Activated CD4-positive, alpha-beta T cell treated with anti-CD3 and anti-CD28 coated beads for 36 hours (primary cell): ENCODE data around the gene ADAMTS10. TPM values are rescaled to one million over a fixed set of nuclear protein-coding genes. Genes with fewer than 3 reads are reported as not detected.
"Not testable (repeated sequence)": the region's sequence is repeated elsewhere in the genome, so short reads cannot be mapped to it uniquely, and the experiment has no call there.

Experiments used
- ATAC-seq: fragments of 200-7000 bp; cut with Tn5 transposase; one replicate; pipeline ENCODE4 v1.10.0; 2021; ENCODE audit warnings: mild to moderate bottlenecking, moderate library complexity
- CTCF ChIA-PET: fragments of 350-600 bp; sonication (Branson Sonifier 250); formaldehyde crosslinking; loops from one replicate; lab custom pipeline; 2021; ENCODE audit warnings: antibody characterized with exemption; lab: Charles Lee
- POLR2A ChIA-PET: fragments of 350-600 bp; sonication (Branson Sonifier 250); formaldehyde crosslinking; loops from one replicate; lab custom pipeline; 2021; ENCODE audit warnings: antibody characterized with exemption, inconsistent platforms; lab: Charles Lee
- DNase-seq: peaks from one replicate; pipeline ENCODE4 v3.0.0-alpha.2; 2020
- H3K27ac Mint-ChIP-seq: one replicate; pipeline ENCODE4 v1.8.0; 2021; ENCODE audit warnings: mixed read lengths
- H3K27me3 Mint-ChIP-seq: one replicate; pipeline ENCODE4 v1.8.0; 2021; ENCODE audit warnings: mixed read lengths
- H3K36me3 Mint-ChIP-seq: one replicate; pipeline ENCODE4 v1.8.0; 2021; ENCODE audit warnings: low read depth, mixed read lengths
- H3K4me1 Mint-ChIP-seq: one replicate; pipeline ENCODE4 v1.8.0; 2021; ENCODE audit warnings: mixed read lengths
- H3K4me3 Mint-ChIP-seq: one replicate; pipeline ENCODE4 v1.8.0; 2021; ENCODE audit warnings: mild to moderate bottlenecking, moderate library complexity, mixed read lengths
- H3K9me3 Mint-ChIP-seq: one replicate; pipeline ENCODE4 v1.8.0; 2021; ENCODE audit warnings: low read depth, mixed read lengths
- intact Hi-C, 2 experiments: fragments of 100-400 bp; cut with DNase I in 1 of 2; cut with micrococcal nuclease in 1 of 2; formaldehyde crosslinking; loops; one replicate each; pipeline versions ENCODE4 v1.14.2 to v1.15.1; 2022 to 2024; cut with DNase I, micrococcal nuclease
- total RNA-seq, 2 experiments: library from RNA; stranded (reverse); gene quantifications; one replicate each; pipeline ENCODE4 v1.2.3, GENCODE V29; 2021

The ADAMTS10 gene
- total RNA-seq, 2 experiments from 2014 or later, result 4.5 to 5.0 TPM

GRCh38 chr19:8558325-8558724 is 52.2 kb downstream of the ADAMTS10 start:
- CTCF ChIA-PET, result interaction anchor here (1.0 to 2.9 kb wide), 4 partner anchors 20 to 53 kb away, joined by 4 to 21 read pairs (median 4); partner anchors contain the start of gene MYO1F

GRCh38 chr19:8557642-8558238 is 52.8 kb downstream of the ADAMTS10 start:
- H3K36me3 Mint-ChIP-seq, result peaks cover 2% of the 10 kb centered on the region
- ChIA-PET CTCF (interaction anchor here (0.7 to 2.9 kb wide), 5 partner anchors 21 to 52 kb away, joined by 3 to 21 read pairs (median 4); partner anchors contain the start of gene MYO1F), POLR2A (no interaction called here)
- DNase-seq, result no peak
- H3K9me3 Mint-ChIP-seq, result no peaks in the 10 kb centered on the region
- no peak overlapping the region for H3K4me3 Mint-ChIP-seq
- peak overlapping the region; percentile 60 for H3K27ac Mint-ChIP-seq
- H3K27me3 Mint-ChIP-seq, result no peaks in the 10 kb centered on the region
- H3K4me1 Mint-ChIP-seq, result peaks cover 17% of the 10 kb centered on the region
- intact Hi-C loops, result no loop called here
- peak; percentile 36 for ATAC-seq

More at GRCh38 chr19:8558325-8558724, 52.2 kb downstream of the ADAMTS10 start:
- Mint-ChIP-seq H3K27ac (peak overlapping the region; percentile 37), H3K4me1 (peaks cover 15% of the 10 kb centered on the region), H3K4me3 (no peak overlapping the region), H3K9me3 (no peaks in the 10 kb centered on the region), H3K36me3 (peaks cover 2% of the 10 kb centered on the region), H3K27me3 (no peaks in the 10 kb centered on the region)
- intact Hi-C loops, result no loop called here
- DNase-seq (no peak), ATAC-seq (no peak)
- POLR2A ChIA-PET, result no interaction called here

- POLR2A ChIA-PET, H3K9me3 Mint-ChIP-seq, ATAC-seq, H3K36me3 Mint-ChIP-seq, CTCF ChIA-PET, DNase-seq, intact Hi-C loops, H3K27ac Mint-ChIP-seq, H3K4me3 Mint-ChIP-seq, H3K27me3 Mint-ChIP-seq: not testable (repeated sequence)
- H3K4me1 Mint-ChIP-seq, result peaks cover 14% of the 10 kb centered on the region
Measured at GRCh38 chr19:8553729-8554128, 56.8 kb downstream of the ADAMTS10 start.

GRCh38 chr19:8552810-8553209 is 57.7 kb downstream of the ADAMTS10 start:
- H3K27ac Mint-ChIP-seq, result no peak overlapping the region
- H3K9me3 Mint-ChIP-seq, result no peaks in the 10 kb centered on the region
- ChIA-PET CTCF (no interaction called here), POLR2A (no interaction called here)
- intact Hi-C loops, result no loop called here
- peaks cover 2% of the 10 kb centered on the region for H3K36me3 Mint-ChIP-seq
- no peak overlapping the region for H3K4me3 Mint-ChIP-seq
- H3K4me1 Mint-ChIP-seq, result peaks cover 7% of the 10 kb centered on the region
- ATAC-seq, result peak; percentile 30
- H3K27me3 Mint-ChIP-seq, result no peaks in the 10 kb centered on the region
- DNase-seq, result peak; percentile 28

GRCh38 chr19:8550070-8550469 is 60.4 kb downstream of the ADAMTS10 start:
- CTCF ChIA-PET, result no interaction called here
- H3K4me1 Mint-ChIP-seq, result peaks cover 2% of the 10 kb centered on the region
- no peak for DNase-seq
- ATAC-seq, result no peak
- peaks cover 2% of the 10 kb centered on the region for H3K36me3 Mint-ChIP-seq
- intact Hi-C loops, result no loop called here
- no peak overlapping the region for H3K27ac Mint-ChIP-seq
- H3K9me3 Mint-ChIP-seq, result no peaks in the 10 kb centered on the region
- POLR2A ChIA-PET, result interaction anchor here (0.6 to 0.8 kb wide), 2 partner anchors 13 to 41 kb away, joined by 9 to 10 read pairs; no protein-coding TSS in a partner anchor
- no peaks in the 10 kb centered on the region for H3K27me3 Mint-ChIP-seq
- H3K4me3 Mint-ChIP-seq, result no peak overlapping the region

- no peaks in the 10 kb centered on the region for H3K9me3 Mint-ChIP-seq
- intact Hi-C loops, result no loop called here
- no peak overlapping the region for H3K27ac Mint-ChIP-seq
- DNase-seq (no peak), ATAC-seq (no peak)
- H3K36me3 Mint-ChIP-seq, result no peaks in the 10 kb centered on the region
- ChIA-PET POLR2A (no interaction called here), CTCF (interaction anchor here (0.7 to 1.2 kb wide), 2 partner anchors 111 to 192 kb away, joined by 3 read pairs; no protein-coding TSS in a partner anchor)
- H3K4me3 Mint-ChIP-seq, result no peak overlapping the region
- H3K27me3 Mint-ChIP-seq, result no peaks in the 10 kb centered on the region
- H3K4me1 Mint-ChIP-seq, result no peaks in the 10 kb centered on the region
Measured at GRCh38 chr19:8545743-8546142, 64.8 kb downstream of the ADAMTS10 start.

GRCh38 chr19:8544168-8544567 is 66.3 kb downstream of the ADAMTS10 start:
- ChIA-PET CTCF (no interaction called here), POLR2A (no interaction called here)
- DNase-seq (no peak), ATAC-seq (no peak)
- Mint-ChIP-seq H3K4me3 (no peak overlapping the region), H3K4me1 (no peaks in the 10 kb centered on the region), H3K27me3 (no peaks in the 10 kb centered on the region), H3K36me3 (no peaks in the 10 kb centered on the region), H3K27ac (no peak overlapping the region), H3K9me3 (no peaks in the 10 kb centered on the region)
- intact Hi-C loops, result no loop called here

- ATAC-seq (no peak), DNase-seq (no peak)
- no peaks in the 10 kb centered on the region for H3K9me3 Mint-ChIP-seq
- peaks cover 2% of the 10 kb centered on the region for H3K36me3 Mint-ChIP-seq
- no peaks in the 10 kb centered on the region for H3K4me1 Mint-ChIP-seq
- no peaks in the 10 kb centered on the region for H3K27me3 Mint-ChIP-seq
- CTCF ChIA-PET, result interaction anchor here (0.6 to 1.2 kb wide), 3 partner anchors 38 to 182 kb away, joined by 3 read pairs; no protein-coding TSS in a partner anchor
- intact Hi-C loops, result no loop called here
- POLR2A ChIA-PET, result interaction anchor here (0.6 kb wide), 1 partner anchor 47 kb away, joined by 3 read pairs; no protein-coding TSS in a partner anchor
- H3K27ac Mint-ChIP-seq, result no peak overlapping the region
- H3K4me3 Mint-ChIP-seq, result no peak overlapping the region
Measured at GRCh38 chr19:8539621-8540149, 70.8 kb downstream of the ADAMTS10 start.

GRCh38 chr19:8537099-8537498 is 73.4 kb downstream of the ADAMTS10 start:
- POLR2A ChIA-PET, result interaction anchor here (0.7 kb wide), 1 partner anchor 303 kb away, joined by 4 read pairs; no protein-coding TSS in a partner anchor
- DNase-seq, result no peak
- no peaks in the 10 kb centered on the region for H3K27me3 Mint-ChIP-seq
- H3K4me3 Mint-ChIP-seq, result no peak overlapping the region
- no peak overlapping the region for H3K27ac Mint-ChIP-seq
- intact Hi-C loops, result no loop called here
- ATAC-seq, result no peak
- CTCF ChIA-PET, result no interaction called here
- H3K36me3 Mint-ChIP-seq, result peaks cover 2% of the 10 kb centered on the region
- no peaks in the 10 kb centered on the region for H3K9me3 Mint-ChIP-seq
- H3K4me1 Mint-ChIP-seq, result no peaks in the 10 kb centered on the region

GRCh38 chr19:8536282-8536681 is 74.2 kb downstream of the ADAMTS10 start:
- ATAC-seq (no peak), DNase-seq (no peak)
- H3K4me1 Mint-ChIP-seq, result no peaks in the 10 kb centered on the region
- no peak overlapping the region for H3K4me3 Mint-ChIP-seq
- peak overlapping the region; percentile 13 for H3K27ac Mint-ChIP-seq
- POLR2A ChIA-PET, result no interaction called here
- H3K9me3 Mint-ChIP-seq, result no peaks in the 10 kb centered on the region
- CTCF ChIA-PET, result no interaction called here
- no peaks in the 10 kb centered on the region for H3K27me3 Mint-ChIP-seq
- H3K36me3 Mint-ChIP-seq, result peaks cover 2% of the 10 kb centered on the region
- intact Hi-C loops, result no loop called here

GRCh38 chr19:8532225-8532624 is 78.3 kb downstream of the ADAMTS10 start:
- no peak for DNase-seq
- ATAC-seq, result no peak
- ChIA-PET CTCF (no interaction called here), POLR2A (no interaction called here)
- intact Hi-C loops, result no loop called here
- no peak overlapping the region for H3K27ac Mint-ChIP-seq
- no peaks in the 10 kb centered on the region for H3K27me3 Mint-ChIP-seq
- peaks cover 5% of the 10 kb centered on the region for H3K4me1 Mint-ChIP-seq
- H3K9me3 Mint-ChIP-seq, result no peaks in the 10 kb centered on the region
- H3K4me3 Mint-ChIP-seq, result no peak overlapping the region
- H3K36me3 Mint-ChIP-seq, result peaks cover 11% of the 10 kb centered on the region

GRCh38 chr19:8531470-8531869 is 79.0 kb downstream of the ADAMTS10 start:
- ChIA-PET POLR2A (no interaction called here), CTCF (no interaction called here)
- Mint-ChIP-seq H3K27ac (no peak overlapping the region), H3K4me3 (no peak overlapping the region), H3K4me1 (peaks cover 5% of the 10 kb centered on the region), H3K9me3 (no peaks in the 10 kb centered on the region), H3K27me3 (no peaks in the 10 kb centered on the region), H3K36me3 (peaks cover 14% of the 10 kb centered on the region)
- DNase-seq (no peak), ATAC-seq (no peak)
- intact Hi-C loops, result no loop called here
